HCT116 (cell line): ENCODE measurements around the gene HHAT. TPM values are rescaled to one million over a fixed set of nuclear protein-coding genes. Genes with fewer than 3 reads are reported as not detected.

Source experiments
- ATAC-seq: fragments of 200-7000 bp; cut with Tn5 transposase; 2 replicates; pipeline ENCODE4 v1.9.1; 2020; ENCODE audit warnings: mild to moderate bottlenecking, moderate library complexity
- BruUV-seq: library from RNA; stranded (reverse); fragments of 400-500 nt; replicated peaks from 2 replicates; lab custom pipeline; 2021; lab: Mats Ljungman, UMichigan
- CTCF ChIA-PET: fragments of 300-600 bp; sonication (Branson Sonifier 250); formaldehyde crosslinking; loops from one replicate; lab custom pipeline; 2021; ENCODE audit warnings: antibody characterized with exemption; lab: Charles Lee
- POLR2A ChIA-PET: fragments of 300-600, 350-600 bp; sonication (Branson Sonifier 250); formaldehyde crosslinking; loops from one replicate; lab custom pipeline; 2021; ENCODE audit warnings: antibody characterized with exemption; lab: Charles Lee
- RAD21 ChIA-PET, 2 experiments: fragments of 300-600 bp; sonication (Branson Sonifier 250); formaldehyde crosslinking; loops; one replicate each; lab custom pipeline; 2023; ENCODE audit warnings: low total read pairs in 2 of 2; ENCODE audit not compliant: uncharacterized antibody in 2 of 2, unreplicated experiment in 2 of 2, low non-redundant PET in 1 of 2; lab: Charles Lee
- DNase-seq: peaks from one replicate; pipeline ENCODE4 v3.0.0-alpha.2; 2010; ENCODE audit warnings: low read depth, low spot score
- H2AFZ ChIP-seq: fragments of 200-600 bp; shearing (Covaris generic), sonication (generic); 2 replicates; pipeline ENCODE4 v1.6.1; 2017; ENCODE audit warnings: low read depth, mixed run types, mixed read lengths, antibody characterized with exemption, low read length; ENCODE audit not compliant: poor library complexity, severe bottlenecking
- H3K27ac ChIP-seq: 2 replicates; pipeline ENCODE4 v1.5.1; 2012; ENCODE audit warnings: low read depth, low read length
- H3K27me3 ChIP-seq: fragments of 200-600 bp; sonication (generic); 2 replicates; pipeline ENCODE4 v1.6.1; 2016; ENCODE audit warnings: mixed run types, low read length, mixed read lengths; ENCODE audit not compliant: insufficient read depth
- H3K36me3 ChIP-seq, 2 experiments: fragments of 200-500 bp in 1 of 2; fragments of 200-600 bp in 1 of 2; sonication (Bioruptor generic) in 1 of 2; sonication (generic) in 1 of 2; 2 replicates each; pipeline versions ENCODE4 v1.5.1 to v1.6.1; 2014 to 2016; ENCODE audit warnings: low read length in 2 of 2, inconsistent platforms in 1 of 2, mixed read lengths in 1 of 2, mixed run types in 1 of 2; ENCODE audit not compliant: insufficient read depth in 2 of 2, control insufficient read depth in 1 of 2
- H3K4me1 ChIP-seq, 2 experiments: fragments of 200-600 bp in 1 of 2; sonication (generic) in 1 of 2; 2 replicates each; pipeline versions ENCODE4 v1.5.1 to v1.6.1; 2012 to 2017; ENCODE audit warnings: low read length in 2 of 2, inconsistent platforms in 1 of 2, mild to moderate bottlenecking in 1 of 2, mixed read lengths in 1 of 2, mixed run types in 1 of 2, moderate library complexity in 1 of 2; ENCODE audit not compliant: insufficient read depth in 2 of 2, control insufficient read depth in 1 of 2
- H3K4me2 ChIP-seq: fragments of 200-600 bp; sonication (generic); 2 replicates; pipeline ENCODE4 v1.6.1; 2017; ENCODE audit warnings: mixed run types, low read length, mixed read lengths
- H3K4me3 ChIP-seq, 2 experiments: fragments of 200-600 bp in 1 of 2; sonication (generic) in 1 of 2; replicated peaks in 1 of 2; 2 replicates each; pipeline ENCODE4 v1.5.1; 2011 to 2016; ENCODE audit warnings: low read length in 2 of 2, control low read depth in 1 of 2, low read depth in 1 of 2, mild to moderate bottlenecking in 1 of 2, mixed read lengths in 1 of 2, mixed run types in 1 of 2
- H3K79me2 ChIP-seq: fragments of 200-600 bp; sonication (generic); 2 replicates; pipeline ENCODE4 v1.6.1; 2017; ENCODE audit warnings: mild to moderate bottlenecking, mixed run types, low read length, moderate library complexity, mixed read lengths; ENCODE audit not compliant: insufficient read depth
- H3K9ac ChIP-seq: fragments of 200-600 bp; sonication (generic); 2 replicates; pipeline ENCODE4 v1.6.1; 2016; ENCODE audit warnings: low read length, mixed read lengths
- H3K9me2 ChIP-seq: fragments of 200-600 bp; sonication (generic), shearing (Covaris generic); 2 replicates; pipeline ENCODE4 v1.6.1; 2017; ENCODE audit warnings: mixed run types, mild to moderate bottlenecking, moderate library complexity; ENCODE audit not compliant: insufficient read depth
- H3K9me3 ChIP-seq, 2 experiments: fragments of 200-500 bp in 1 of 2; fragments of 200-600 bp in 1 of 2; sonication (Bioruptor generic) in 1 of 2; sonication (generic) in 1 of 2; 2 replicates each; pipeline ENCODE4 v1.6.1; 2014 to 2017; ENCODE audit warnings: low read length in 2 of 2, mixed read lengths in 2 of 2, inconsistent platforms in 1 of 2, low read depth in 1 of 2, mild to moderate bottlenecking in 1 of 2, mixed run types in 1 of 2, moderate library complexity in 1 of 2; ENCODE audit not compliant: control insufficient read depth in 1 of 2, insufficient read depth in 1 of 2
- H4K20me1 ChIP-seq: fragments of 200-600 bp; sonication (generic), shearing (Covaris generic); 2 replicates; pipeline ENCODE4 v1.6.1; 2017; ENCODE audit warnings: mixed run types, mild to moderate bottlenecking, moderate library complexity; ENCODE audit not compliant: insufficient read depth
- CBX3 ChIP-seq: IDR thresholded peaks from 2 replicates; pipeline ENCODE4 v1.6.1; 2012; ENCODE audit warnings: low read depth
- CEBPB ChIP-seq: IDR thresholded peaks from 2 replicates; pipeline ENCODE4 v1.6.1; 2012; ENCODE audit warnings: low read depth
- EGR1 ChIP-seq: IDR thresholded peaks from 2 replicates; pipeline ENCODE4 v1.6.1; 2012; ENCODE audit warnings: low read depth
- ELF1 ChIP-seq: IDR thresholded peaks from 2 replicates; pipeline ENCODE4 v1.6.1; 2012; ENCODE audit warnings: low read depth, borderline replicate concordance
- EZH2phosphoT487 ChIP-seq: fragments of 200-600 bp; IDR thresholded peaks from 2 replicates; pipeline ENCODE4 v1.6.1; 2018; ENCODE audit warnings: antibody characterized with exemption, borderline replicate concordance
- FOSL1 ChIP-seq: IDR thresholded peaks from 2 replicates; pipeline ENCODE4 v1.6.1; 2012; ENCODE audit warnings: low read depth
- JUND ChIP-seq: IDR thresholded peaks from 2 replicates; pipeline ENCODE4 v1.6.1; 2012
- MAX ChIP-seq: IDR thresholded peaks from 2 replicates; pipeline ENCODE4 v1.6.1; 2012
- POLR2A ChIP-seq: IDR thresholded peaks from 2 replicates; pipeline ENCODE4 v1.7.0; 2011; ENCODE audit warnings: borderline replicate concordance; ENCODE audit not compliant: insufficient read depth, insufficient read length; ENCODE audit errors: extremely low read depth
- POLR2AphosphoS5 ChIP-seq: IDR thresholded peaks from 2 replicates; pipeline ENCODE4 v1.6.1; 2011; ENCODE audit warnings: mild to moderate bottlenecking, low read depth, low read length, moderate library complexity
- RAD21 ChIP-seq: IDR thresholded peaks from 2 replicates; pipeline ENCODE4 v1.6.1; 2012; ENCODE audit warnings: low read depth, mild to moderate bottlenecking
- SIN3A ChIP-seq: IDR thresholded peaks from 2 replicates; pipeline ENCODE4 v1.6.1; 2012; ENCODE audit warnings: low read depth
- YY1 ChIP-seq: IDR thresholded peaks from 2 replicates; pipeline ENCODE4 v1.6.1; 2011; ENCODE audit warnings: low read length, low read depth, moderate library complexity, mild to moderate bottlenecking; ENCODE audit not compliant: insufficient replicate concordance; ENCODE audit errors: extremely low read depth
- ZFX ChIP-seq: fragments of 450-650 bp; IDR thresholded peaks from 2 replicates; pipeline ENCODE4 v1.6.1; 2017
- ZNF274 ChIP-seq: fragments of 200-500 bp; sonication (Bioruptor generic); IDR thresholded peaks from 2 replicates; pipeline ENCODE4 v1.6.1; 2014; ENCODE audit warnings: mild to moderate bottlenecking, low read depth, low read length, inconsistent platforms
- intact Hi-C: fragments of 100-400 bp; cut with micrococcal nuclease; formaldehyde crosslinking; loops from 2 replicates; pipeline ENCODE4 v1.10.0; 2022
- total RNA-seq: library from RNA; stranded (reverse); gene quantifications from one replicate; pipeline ENCODE4 v1.2.1, GENCODE V29; 2021; ENCODE audit not compliant: unreplicated experiment

The HHAT gene
- total RNA-seq, 1 experiment from 2014 or later = 2.7 TPM

- Histone ChIP-seq H3K4me1 (peaks cover 0 to 24% of the 10 kb centered on the region in 2 experiments; a peak in 3 of 4 replicates), H3K4me3 (no peak overlapping the region), H3K79me2 (no peaks in the 10 kb centered on the region), H3K9ac (no peak overlapping the region), H2AFZ (no peak overlapping the region), H3K27ac (no peak overlapping the region), H3K9me2 (no peaks in the 10 kb centered on the region), H4K20me1 (peaks cover 4% of the 10 kb centered on the region; the same call in 1 of the 2 replicates), H3K27me3 (no peaks in the 10 kb centered on the region), H3K9me3 (no peaks in the 10 kb centered on the region), H3K4me2 (no peak overlapping the region), H3K36me3 (no peaks in the 10 kb centered on the region)
- no TSS peak for BruUV-seq
- no peak for TF ChIP-seq ELF1
- no peak for TF ChIP-seq YY1
- no peak for TF ChIP-seq EGR1
- no peak for TF ChIP-seq CBX3
- TF ChIP-seq SIN3A = no peak
- TF ChIP-seq ZNF274 = no peak
- TF ChIP-seq EZH2phosphoT487 = no peak
- intact Hi-C loops = no loop called here
- POLR2A ChIA-PET = no interaction called here
- DNase-seq = no peak
- CTCF ChIA-PET = interaction anchor here (1.5 kb wide), 1 partner anchor 28 kb away, joined by 3 read pairs; no protein-coding TSS in a partner anchor
- no peak for ATAC-seq
- RAD21 ChIA-PET = no interaction called here
These were observed 43.2 kb downstream of the HHAT start for GRCh38 chr1:210371916-210372315.

GRCh38 chr1:210372491-210372890 lies 43.8 kb downstream of the HHAT start:
- peaks cover 4% of the 10 kb centered on the region; the same call in 1 of the 2 replicates for H4K20me1 ChIP-seq
- no peaks in the 10 kb centered on the region for H3K9me2 ChIP-seq
- no peaks in the 10 kb centered on the region for H3K36me3 ChIP-seq
- peaks cover 0 to 30% of the 10 kb centered on the region in 2 experiments; a peak in 3 of 4 replicates for H3K4me1 ChIP-seq
- H3K4me3 ChIP-seq = no peak overlapping the region
- H3K79me2 ChIP-seq = no peaks in the 10 kb centered on the region
- RAD21 ChIA-PET = no interaction called here
- BruUV-seq = no TSS peak
- no peaks in the 10 kb centered on the region for H3K27me3 ChIP-seq
- intact Hi-C loops = no loop called here
- no peaks in the 10 kb centered on the region for H3K9me3 ChIP-seq
- ATAC-seq (no peak), DNase-seq (no peak)
- H2AFZ ChIP-seq = no peak overlapping the region
- TF ChIP-seq POLR2AphosphoS5 = no peak
- TF ChIP-seq RAD21 = no peak
- TF ChIP-seq EGR1 = no peak
- TF ChIP-seq MAX = no peak
- no peak for TF ChIP-seq JUND
- no peak for TF ChIP-seq ZFX
- TF ChIP-seq FOSL1 = no peak
- no peak for TF ChIP-seq CEBPB
- no peak for TF ChIP-seq POLR2A
- no peak overlapping the region for H3K4me2 ChIP-seq
- POLR2A ChIA-PET = no interaction called here
- H3K9ac ChIP-seq = no peak overlapping the region
- no peak overlapping the region for H3K27ac ChIP-seq
- CTCF ChIA-PET = interaction anchor here (1.5 kb wide), 1 partner anchor 27 kb away, joined by 3 read pairs; no protein-coding TSS in a partner anchor
